Liver (tissue), 3 donors: ENCODE data around the gene SLC35E1.

Source experiments
- CTCF ChIP-seq: fragments of 150-350 bp; IDR thresholded peaks from 2 replicates; pipeline ENCODE4 v1.5.1; 2017; ENCODE audit warnings: improper control_type of control experiment, low read depth, low read length; ENCODE audit not compliant: missing input control
- EGR1 ChIP-seq, 2 donors: IDR thresholded peaks; 2 replicates each; pipeline ENCODE4 v1.6.1; 2016 to 2018; ENCODE audit warnings: antibody characterized with exemption in 2 of 2, low read depth in 2 of 2
- FOXA2 ChIP-seq: IDR thresholded peaks from 2 replicates; pipeline ENCODE4 v1.6.1; 2016; ENCODE audit warnings: antibody characterized with exemption
- GABPA ChIP-seq, 2 donors: IDR thresholded peaks in 1 of 2; conservative IDR thresholded peaks in 1 of 2; 2 replicates each; pipeline ENCODE4 v1.6.1; 2016; ENCODE audit warnings: antibody characterized with exemption in 2 of 2, mild to moderate bottlenecking in 1 of 2, moderate library complexity in 1 of 2
- HNF4G ChIP-seq: IDR thresholded peaks from 2 replicates; pipeline ENCODE4 v1.6.1; 2016; ENCODE audit warnings: antibody characterized with exemption
- JUND ChIP-seq, 2 donors: IDR thresholded peaks; 2 replicates each; pipeline ENCODE4 v1.6.1; 2016; ENCODE audit warnings: antibody characterized with exemption in 2 of 2
- RAD21 ChIP-seq, 2 donors: IDR thresholded peaks; 2 replicates each; pipeline ENCODE4 v1.6.1; 2016; ENCODE audit warnings: antibody characterized with exemption in 2 of 2, mild to moderate bottlenecking in 2 of 2
- REST ChIP-seq: IDR thresholded peaks from 2 replicates; pipeline ENCODE4 v1.6.1; 2016; ENCODE audit warnings: antibody characterized with exemption, mild to moderate bottlenecking
- SP1 ChIP-seq: IDR thresholded peaks from 2 replicates; pipeline ENCODE4 v1.6.1; 2018; ENCODE audit warnings: antibody characterized with exemption, mild to moderate bottlenecking
- TAF1 ChIP-seq: conservative IDR thresholded peaks from 2 replicates; pipeline ENCODE4 v1.6.1; 2016; ENCODE audit warnings: antibody characterized with exemption, mild to moderate bottlenecking
- YY1 ChIP-seq: IDR thresholded peaks from 2 replicates; pipeline ENCODE4 v1.6.1; 2016; ENCODE audit warnings: antibody characterized with exemption, mild to moderate bottlenecking
- ZBTB33 ChIP-seq: IDR thresholded peaks from 2 replicates; pipeline ENCODE4 v1.6.1; 2016; ENCODE audit warnings: antibody characterized with exemption
- TF ChIP-seq, protein P1 (sequence below): IDR thresholded peaks from 2 replicates; pipeline ENCODE4 v1.6.1; 2016; ENCODE audit warnings: antibody characterized with exemption
- TF ChIP-seq, protein P2 (sequence below): IDR thresholded peaks from 2 replicates; pipeline ENCODE4 v1.6.1; 2016; ENCODE audit warnings: antibody characterized with exemption
- donor health status: healthy.
- donor health status: healthy.

DNA sequence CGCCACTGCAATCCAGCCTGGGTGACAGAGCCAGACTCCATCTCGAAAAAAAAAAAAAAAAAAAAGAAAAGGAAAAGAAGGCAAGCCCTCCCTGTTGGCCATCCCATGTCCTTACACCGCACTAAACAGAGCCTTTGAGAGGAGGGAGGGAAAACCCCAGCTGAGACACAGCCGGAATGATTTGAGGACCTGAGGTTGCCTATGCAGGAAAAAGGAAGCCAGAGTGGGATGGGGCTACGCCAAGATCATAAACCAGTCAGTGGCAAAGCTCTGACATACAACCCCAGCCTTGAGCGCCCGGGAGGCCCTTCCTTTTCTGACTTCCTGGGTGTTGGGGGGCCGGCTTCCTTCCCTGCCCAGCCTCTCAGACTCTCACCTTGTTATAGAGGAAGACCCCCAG, 17.4 kb downstream of the SLC35E1 start:
- no peak for TF ChIP-seq CTCF
- TF ChIP-seq SP1: no peak
- no peak for TF ChIP-seq TAF1
- no peak for TF ChIP-seq RAD21 (IDR thresholded peaks at IDR 0.05)
- TF ChIP-seq JUND (IDR thresholded peaks at IDR 0.05): no peak
- no peak for TF ChIP-seq REST
- no peak for TF ChIP-seq GABPA (IDR thresholded peaks at IDR 0.05 in 1 of 2, conservative IDR thresholded peaks at IDR 0.05 in 1 of 2)
- TF ChIP-seq, protein P1, sequence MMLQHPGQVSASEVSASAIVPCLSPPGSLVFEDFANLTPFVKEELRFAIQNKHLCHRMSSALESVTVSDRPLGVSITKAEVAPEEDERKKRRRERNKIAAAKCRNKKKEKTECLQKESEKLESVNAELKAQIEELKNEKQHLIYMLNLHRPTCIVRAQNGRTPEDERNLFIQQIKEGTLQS: no peak
- TF ChIP-seq YY1: no peak
- TF ChIP-seq, protein P2, sequence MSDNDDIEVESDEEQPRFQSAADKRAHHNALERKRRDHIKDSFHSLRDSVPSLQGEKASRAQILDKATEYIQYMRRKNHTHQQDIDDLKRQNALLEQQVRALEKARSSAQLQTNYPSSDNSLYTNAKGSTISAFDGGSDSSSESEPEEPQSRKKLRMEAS: no peak
- no peak for TF ChIP-seq EGR1 (IDR thresholded peaks at IDR 0.05; ENCODE audit: low read depth in 2 of 2)
- TF ChIP-seq FOXA2: no peak
- TF ChIP-seq HNF4G: no peak
- TF ChIP-seq ZBTB33: no peak
